ENCODE data around the gene MCHR1. TPM values are rescaled to one million over a fixed set of nuclear protein-coding genes. Genes with fewer than 3 reads are reported as not detected.
"Not testable (repeated sequence)": the region's sequence is repeated elsewhere in the genome, so short reads cannot be mapped to it uniquely, and the experiment has no call there.

MCHR1 gene
- polyA plus RNA-seq, 3 donors from 2014 or later = not detected

DNA sequence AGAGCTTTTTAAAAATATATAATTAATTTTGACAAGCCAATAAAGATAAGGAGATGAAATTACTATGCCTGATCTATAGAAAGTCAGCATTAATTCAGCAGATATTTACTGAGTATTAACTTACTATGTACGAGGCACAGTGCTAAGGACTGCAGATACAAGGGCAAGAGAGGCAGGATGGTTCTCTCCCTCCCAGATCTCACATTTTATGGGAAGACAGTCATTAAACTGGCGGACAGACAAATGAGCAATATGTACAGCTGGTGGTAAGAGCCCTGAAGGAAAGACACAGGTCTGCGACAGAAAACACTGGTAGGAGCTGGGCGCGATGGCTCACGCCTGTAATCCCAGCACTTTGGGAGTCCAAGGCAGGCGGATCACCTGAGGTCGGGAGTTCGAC, 36.8 kb downstream of the MCHR1 start:
- no peaks in the 10 kb centered on the region for H3K9me3 Mint-ChIP-seq
- H3K27me3 Mint-ChIP-seq (ENCODE audit: low read depth in 3 of 3) = peaks cover 8 to 12% (median 10%) of the 10 kb centered on the region in 3 donors
- no peak overlapping the region for H3K4me3 Mint-ChIP-seq
- H3K4me1 Mint-ChIP-seq = no peaks in the 10 kb centered on the region
- H3K36me3 Mint-ChIP-seq = no peaks in the 10 kb centered on the region
- no peak for DNase-seq
- no peak overlapping the region for H3K27ac Mint-ChIP-seq

DNA sequence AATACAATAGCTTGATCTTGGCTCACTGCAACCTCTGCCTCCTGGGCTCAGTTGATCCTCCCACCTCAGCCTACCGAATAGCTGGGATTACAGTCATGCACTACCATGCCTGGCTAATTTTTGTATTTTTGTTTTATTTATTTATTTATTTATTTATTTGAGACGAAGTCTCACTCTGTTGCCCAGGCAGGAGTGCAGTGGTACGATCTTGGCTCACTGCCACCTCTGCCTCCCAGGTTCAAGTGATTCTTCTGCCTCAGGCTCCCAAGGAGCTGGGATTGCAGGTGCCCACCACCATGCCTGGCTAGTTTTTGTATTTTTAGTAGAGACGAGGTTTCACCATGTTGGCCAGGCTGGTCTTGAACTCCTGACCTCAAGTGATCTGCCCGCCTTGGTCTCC, 38.4 kb downstream of the MCHR1 start:
- not testable (repeated sequence) for H3K36me3 Mint-ChIP-seq, H3K27ac Mint-ChIP-seq, H3K9me3 Mint-ChIP-seq, DNase-seq, H3K4me3 Mint-ChIP-seq, H3K4me1 Mint-ChIP-seq
- H3K27me3 Mint-ChIP-seq (ENCODE audit: low read depth in 3 of 3) = peaks cover 6 to 11% (median 11%) of the 10 kb centered on the region in 3 donors

DNA sequence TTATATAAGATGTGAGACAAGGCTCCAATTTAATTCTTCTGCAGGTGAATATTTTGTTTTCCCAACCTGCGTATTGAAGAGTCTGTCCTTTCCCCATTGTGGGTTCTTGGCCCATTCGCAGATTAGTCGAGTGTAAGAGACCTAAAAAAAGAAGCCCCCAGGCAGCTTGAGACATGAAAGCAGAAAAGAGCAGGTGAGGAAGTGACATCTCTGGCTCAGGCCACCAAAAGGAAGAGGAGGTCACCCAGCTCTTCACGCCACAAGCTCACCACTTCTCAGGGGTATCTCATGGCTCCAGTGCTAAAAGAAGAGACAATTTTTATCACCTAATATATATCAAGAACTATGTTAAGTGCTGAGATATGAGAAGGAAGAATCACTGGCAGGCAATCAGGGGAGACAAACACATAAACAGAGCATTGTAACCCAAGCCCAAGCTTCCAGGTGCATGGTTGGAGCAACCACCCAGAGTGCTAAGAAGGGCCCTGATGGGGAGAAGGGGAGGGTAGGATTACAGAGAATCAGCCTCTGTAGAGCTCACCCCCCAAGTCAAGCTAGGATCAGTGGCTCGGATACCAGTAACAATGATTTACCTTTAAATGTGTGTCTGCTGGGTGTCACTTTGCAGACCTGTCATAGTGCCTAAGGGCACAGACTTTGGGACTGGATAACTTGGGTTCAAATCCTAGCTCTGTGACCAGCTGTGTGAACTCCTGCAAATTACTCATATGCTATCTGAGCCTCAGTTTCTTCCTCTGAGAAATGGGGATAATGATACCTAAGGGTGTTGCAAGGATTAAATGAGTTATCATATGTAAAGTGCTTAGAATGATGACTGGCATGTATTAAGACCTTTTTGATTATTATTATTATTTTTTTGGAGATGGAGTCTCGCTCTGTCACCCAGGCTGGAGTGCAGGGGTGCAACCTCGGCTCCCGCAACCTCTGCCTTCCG, 39.2 kb downstream of the MCHR1 start:
- Mint-ChIP-seq H3K36me3 (no peaks in the 10 kb centered on the region), H3K27me3 (ENCODE audit: low read depth in 3 of 3) (peaks cover 2 to 14% (median 10%) of the 10 kb centered on the region in 3 donors), H3K9me3 (no peaks in the 10 kb centered on the region), H3K4me1 (no peaks in the 10 kb centered on the region), H3K4me3 (no peak overlapping the region), H3K27ac (no peak overlapping the region)
- DNase-seq = no peak

DNA sequence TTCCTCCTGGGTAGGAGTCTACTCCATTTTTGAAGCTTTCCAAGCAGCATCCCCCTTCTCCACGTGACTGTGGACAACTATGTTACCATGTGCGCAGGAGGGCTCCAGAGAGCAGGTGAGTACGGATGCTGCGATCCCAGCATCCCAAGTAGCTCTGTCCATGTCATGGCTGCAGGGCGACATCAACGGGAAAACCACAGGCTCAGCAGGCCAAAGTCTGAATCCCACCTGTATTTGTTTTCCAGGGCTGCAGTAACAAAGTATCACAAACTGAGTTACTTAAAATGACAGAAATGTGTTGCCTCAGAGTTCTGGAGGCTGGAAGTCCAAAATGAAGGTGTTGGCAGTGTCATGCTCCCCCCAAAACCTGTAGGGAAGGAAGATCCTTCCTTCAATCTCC, 40.3 kb downstream of the MCHR1 start:
- H3K27me3 Mint-ChIP-seq (ENCODE audit: low read depth in 3 of 3) = peaks cover 2 to 12% (median 8%) of the 10 kb centered on the region in 3 donors
- H3K36me3 Mint-ChIP-seq = no peaks in the 10 kb centered on the region
- H3K4me3 Mint-ChIP-seq = no peak overlapping the region
- no peaks in the 10 kb centered on the region for H3K4me1 Mint-ChIP-seq
- DNase-seq = no peak
- no peak overlapping the region for H3K27ac Mint-ChIP-seq
- no peaks in the 10 kb centered on the region for H3K9me3 Mint-ChIP-seq

DNA sequence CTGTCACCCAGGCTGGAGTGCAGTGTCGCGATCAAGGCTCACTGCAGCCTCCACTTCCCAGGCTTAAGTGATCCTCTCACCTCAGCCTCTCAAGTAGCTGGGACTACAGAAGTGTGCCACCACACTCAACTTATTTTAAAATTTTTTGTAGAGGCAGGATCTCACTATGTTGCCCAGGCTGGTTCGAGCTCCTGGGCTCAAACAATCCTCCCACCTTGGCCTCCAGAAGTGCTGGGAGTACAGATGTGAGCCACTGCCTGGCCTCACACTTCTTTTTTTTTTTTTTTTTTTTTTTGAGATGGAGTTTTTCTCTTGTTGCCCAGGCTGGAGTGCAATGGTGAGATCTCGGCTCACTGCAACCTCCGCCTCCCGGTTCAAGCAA, 40.9 kb downstream of the MCHR1 start:
- H3K36me3 Mint-ChIP-seq; DNase-seq; H3K27ac Mint-ChIP-seq; H3K4me1 Mint-ChIP-seq; H3K27me3 Mint-ChIP-seq (ENCODE audit: low read depth in 3 of 3); H3K9me3 Mint-ChIP-seq; H3K4me3 Mint-ChIP-seq: not testable (repeated sequence)

DNA sequence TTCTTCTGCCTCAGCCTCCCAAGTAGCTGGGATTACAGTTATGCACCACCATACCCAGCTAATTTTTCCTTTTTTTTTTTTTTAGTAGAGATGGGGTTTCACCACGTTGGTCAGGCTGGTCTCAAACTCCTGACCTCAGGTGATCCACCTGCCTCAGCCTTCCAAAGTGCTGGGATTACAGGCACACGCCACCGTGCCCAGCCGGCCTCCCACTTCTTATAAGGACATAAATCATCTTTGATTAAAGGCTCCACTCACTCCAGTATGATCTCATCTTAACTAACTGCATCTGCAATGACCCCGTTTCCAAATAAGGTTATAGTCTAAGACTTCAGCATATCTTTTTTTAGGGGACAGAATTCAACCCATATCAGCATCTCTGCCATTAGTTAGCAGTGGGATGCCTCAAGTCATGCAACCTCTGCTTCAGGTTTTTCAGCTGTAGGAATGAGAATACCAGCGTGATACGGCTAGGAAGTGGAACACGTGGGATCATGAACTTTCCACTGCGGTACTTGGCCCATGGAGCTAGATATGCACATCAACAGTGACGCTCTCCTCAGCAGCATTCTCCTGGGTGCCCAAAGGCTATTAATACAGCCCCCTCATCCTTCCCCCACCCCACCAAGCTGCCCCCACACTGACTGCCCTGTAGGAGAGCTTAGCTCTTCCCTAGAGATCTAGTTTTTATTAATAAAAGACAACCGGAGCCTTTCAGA, 41.4 kb downstream of the MCHR1 start:
- H3K4me1 Mint-ChIP-seq = no peaks in the 10 kb centered on the region
- H3K4me3 Mint-ChIP-seq = no peak overlapping the region
- peaks cover 0 to 9% (median 6%) of the 10 kb centered on the region in 3 donors for H3K27me3 Mint-ChIP-seq (ENCODE audit: low read depth in 3 of 3)
- H3K27ac Mint-ChIP-seq = no peak overlapping the region
- no peaks in the 10 kb centered on the region for H3K36me3 Mint-ChIP-seq
- DNase-seq = no peak
- H3K9me3 Mint-ChIP-seq = no peaks in the 10 kb centered on the region

DNA sequence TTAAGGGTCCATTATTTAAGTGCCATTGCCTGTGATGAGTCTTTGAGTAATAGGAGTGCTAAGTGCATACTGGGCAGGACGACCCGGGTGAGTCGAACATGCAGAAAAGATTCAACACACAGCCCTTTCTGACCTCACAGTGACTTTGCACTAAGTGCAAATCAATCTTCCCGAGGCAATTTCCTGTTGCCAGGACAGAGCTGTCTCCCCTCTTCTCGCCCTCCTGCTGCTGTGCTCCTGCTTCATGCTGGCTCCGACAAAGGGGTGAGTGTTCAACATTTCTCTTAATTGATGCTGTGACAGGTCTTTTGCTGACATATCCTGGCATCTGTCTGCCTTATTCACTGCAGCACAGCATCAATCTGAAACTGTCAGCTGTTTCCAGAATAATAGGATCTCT, 42.0 kb downstream of the MCHR1 start:
- no peaks in the 10 kb centered on the region for H3K4me1 Mint-ChIP-seq
- no peak overlapping the region for H3K27ac Mint-ChIP-seq
- H3K9me3 Mint-ChIP-seq = no peaks in the 10 kb centered on the region
- no peak overlapping the region for H3K4me3 Mint-ChIP-seq
- no peak for DNase-seq
- H3K27me3 Mint-ChIP-seq (ENCODE audit: low read depth in 3 of 3) = peaks cover 0 to 9% (median 6%) of the 10 kb centered on the region in 3 donors
- no peaks in the 10 kb centered on the region for H3K36me3 Mint-ChIP-seq

DNA sequence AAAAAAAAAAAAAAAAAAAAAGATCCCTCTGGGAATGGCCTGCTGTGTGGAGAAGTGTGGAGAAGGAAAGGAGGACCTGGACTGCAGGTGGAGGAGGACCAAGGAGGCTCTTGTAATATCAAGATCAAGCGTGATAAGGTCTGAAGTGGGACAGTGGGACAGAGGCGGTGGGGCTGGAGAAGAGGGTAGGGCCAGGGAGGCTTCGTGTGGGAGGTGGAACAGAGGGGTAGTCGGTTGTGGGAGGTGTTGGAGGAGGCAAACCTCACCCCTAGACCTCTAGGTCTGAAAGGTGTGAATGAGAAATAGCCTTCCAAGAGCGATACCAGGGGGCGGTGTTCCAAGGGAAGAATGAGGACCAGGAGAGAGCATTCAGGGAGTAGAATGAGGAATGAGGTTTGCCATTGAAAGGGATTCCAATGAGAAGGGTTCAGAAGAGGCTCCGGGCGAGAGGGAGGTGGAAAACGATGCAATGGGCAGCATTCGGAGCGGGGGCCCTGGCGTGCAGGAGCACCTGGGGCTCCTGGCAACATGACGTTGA, 44.2 kb downstream of the MCHR1 start:
- no peak overlapping the region for H3K27ac Mint-ChIP-seq
- peaks cover 0 to 6% of the 10 kb centered on the region in 2 donors for H3K4me1 Mint-ChIP-seq
- DNase-seq = no peak
- H3K4me3 Mint-ChIP-seq = no peak overlapping the region
- H3K36me3 Mint-ChIP-seq = no peaks in the 10 kb centered on the region
- H3K9me3 Mint-ChIP-seq = no peaks in the 10 kb centered on the region
- peaks cover 0 to 9% (median 5%) of the 10 kb centered on the region in 3 donors for H3K27me3 Mint-ChIP-seq (ENCODE audit: low read depth in 3 of 3)

DNA sequence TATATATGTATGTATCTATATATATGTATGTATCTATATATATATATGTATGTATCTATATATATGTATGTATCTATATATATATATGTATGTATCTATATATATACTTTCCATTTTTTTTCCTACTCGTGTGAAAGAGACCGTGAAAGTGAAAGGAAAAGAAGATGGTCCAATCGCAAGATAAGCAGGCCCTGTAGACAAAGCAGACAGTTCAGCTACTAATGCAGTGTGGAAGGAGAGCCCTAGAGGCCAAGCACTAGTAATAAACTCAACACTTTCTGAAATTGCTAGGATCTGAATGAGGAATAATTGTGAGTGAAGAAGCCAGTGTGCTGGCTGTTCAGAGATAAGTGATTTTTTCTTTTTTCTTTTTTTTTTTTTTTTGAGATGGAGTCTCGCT, 47.2 kb downstream of the MCHR1 start:
- H3K36me3 Mint-ChIP-seq = no peaks in the 10 kb centered on the region
- peak overlapping the region in 1 of 5 donors; percentile 3 for H3K4me3 Mint-ChIP-seq
- H3K27me3 Mint-ChIP-seq (ENCODE audit: low read depth in 3 of 3) = peaks cover 0 to 9% (median 0%) of the 10 kb centered on the region in 3 donors
- peaks cover 4 to 8% of the 10 kb centered on the region in 2 donors for H3K4me1 Mint-ChIP-seq
- DNase-seq = peak in 2 of 3 donors; percentile 4 to 15
- H3K27ac Mint-ChIP-seq = peak overlapping the region in 1 of 6 donors; percentile 75
- H3K9me3 Mint-ChIP-seq = no peaks in the 10 kb centered on the region

DNA sequence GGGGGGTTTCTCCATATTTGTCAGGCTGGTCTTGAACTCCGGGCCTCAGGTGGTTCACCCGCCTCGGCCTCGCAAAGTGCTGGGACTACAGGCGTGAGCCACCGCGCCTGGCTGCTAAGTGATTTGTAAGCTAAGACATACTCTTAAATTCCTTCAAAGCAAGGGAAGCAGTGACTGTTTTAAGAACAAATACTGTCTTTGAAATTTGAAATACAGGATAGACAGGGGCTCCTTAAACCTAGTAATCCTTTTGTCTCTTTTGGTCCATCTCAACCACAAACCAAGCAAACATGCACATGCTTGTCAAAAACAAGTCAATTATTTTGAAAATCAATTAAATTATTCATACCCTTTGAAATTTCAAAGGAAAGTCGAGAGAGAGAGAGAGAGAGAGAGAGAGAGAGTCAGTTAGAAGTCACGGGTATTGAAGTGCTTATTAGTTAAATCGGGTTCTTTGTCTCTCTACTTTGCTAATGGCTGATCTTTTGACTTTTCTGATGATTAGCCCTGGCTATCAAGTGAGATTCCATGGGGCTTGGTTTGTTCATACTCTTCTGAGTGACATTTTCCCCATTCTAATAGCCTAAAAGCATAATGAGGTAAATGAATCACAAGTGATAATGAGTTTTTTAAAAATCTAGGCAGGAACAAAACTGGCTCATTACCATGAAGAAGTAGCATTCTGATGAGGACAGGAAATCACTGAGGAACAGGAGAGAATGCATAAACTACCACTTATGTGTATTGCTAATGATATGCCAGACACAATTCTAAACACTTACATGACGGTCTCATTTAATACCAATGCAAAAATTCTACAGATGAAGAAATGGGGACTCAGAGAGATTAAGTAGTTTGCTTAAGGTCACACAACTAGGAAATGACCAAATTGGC, 48.0 kb downstream of the MCHR1 start:
- no peak for DNase-seq
- Mint-ChIP-seq H3K27me3 (ENCODE audit: low read depth in 3 of 3) (peaks cover 0 to 6% (median 0%) of the 10 kb centered on the region in 3 donors), H3K36me3 (no peaks in the 10 kb centered on the region), H3K27ac (no peak overlapping the region), H3K4me1 (peaks cover 6 to 11% of the 10 kb centered on the region in 2 donors), H3K4me3 (no peak overlapping the region), H3K9me3 (no peaks in the 10 kb centered on the region)

DNA sequence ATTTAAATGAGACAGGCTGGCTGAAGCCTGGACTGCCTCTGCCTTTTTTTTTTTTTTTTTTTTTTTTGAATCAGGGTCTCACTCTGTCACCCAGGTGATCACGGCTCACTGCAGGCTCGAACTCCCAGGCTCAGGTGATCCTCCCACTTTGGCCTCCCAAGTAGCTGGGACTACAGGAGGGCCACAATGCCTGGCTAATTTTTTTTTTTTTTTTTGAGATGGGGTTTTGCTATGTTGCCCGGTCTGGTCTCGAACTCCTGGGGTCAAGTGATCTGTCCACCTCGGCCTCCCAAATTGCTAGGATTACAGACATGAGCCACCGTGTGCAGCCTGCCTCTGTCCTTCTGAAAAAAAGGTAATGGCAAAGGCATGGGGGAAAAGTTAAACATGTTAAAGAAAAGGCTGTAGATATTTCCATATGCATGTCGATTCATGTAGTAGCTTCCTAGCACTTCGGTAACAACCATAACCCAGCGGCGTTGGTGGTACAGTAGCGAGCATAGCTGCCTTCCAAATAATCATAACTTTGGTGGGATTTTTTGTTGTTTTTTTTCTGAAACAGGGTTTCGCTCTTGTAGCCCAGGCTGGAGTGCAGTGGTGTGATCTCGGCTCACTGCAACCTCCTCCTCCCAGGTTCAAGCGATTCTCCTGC, 48.8 kb downstream of the MCHR1 start:
- Mint-ChIP-seq H3K27ac (no peak overlapping the region), H3K4me1 (peaks cover 6 to 11% of the 10 kb centered on the region in 2 donors), H3K4me3 (no peak overlapping the region), H3K9me3 (no peaks in the 10 kb centered on the region), H3K27me3 (ENCODE audit: low read depth in 3 of 3) (peaks cover 0 to 6% (median 0%) of the 10 kb centered on the region in 3 donors), H3K36me3 (no peaks in the 10 kb centered on the region)
- DNase-seq = no peak

DNA sequence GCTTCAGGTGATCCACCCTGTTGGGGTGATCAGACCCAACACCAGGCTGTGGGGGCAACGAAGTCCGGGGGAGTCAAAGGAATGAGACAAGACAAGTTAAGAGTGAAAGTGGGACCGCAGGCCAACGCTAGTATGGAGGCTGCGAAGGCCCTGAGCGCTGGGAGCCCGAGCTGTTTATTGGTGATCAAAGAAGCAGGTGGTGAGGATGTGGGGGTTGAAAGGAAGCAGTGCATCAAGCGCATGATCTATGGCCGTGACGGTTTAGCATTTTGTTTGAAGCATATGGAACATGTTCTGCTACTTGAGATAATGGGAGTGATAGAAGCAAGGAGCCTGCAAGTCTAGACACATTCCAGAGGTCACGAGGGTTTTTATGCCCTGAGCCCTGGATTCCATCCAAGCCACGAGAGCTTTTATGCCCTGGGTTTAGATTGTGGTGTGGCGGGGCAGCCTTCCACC, 49.5 kb downstream of the MCHR1 start:
- Mint-ChIP-seq H3K4me1 (peaks cover 6 to 11% of the 10 kb centered on the region in 2 donors), H3K27ac (peak overlapping the region in 1 of 6 donors; percentile 46), H3K27me3 (ENCODE audit: low read depth in 3 of 3) (peaks cover 0 to under 1% (median 0%) of the 10 kb centered on the region in 3 donors), H3K4me3 (no peak overlapping the region), H3K9me3 (no peaks in the 10 kb centered on the region), H3K36me3 (no peaks in the 10 kb centered on the region)
- no peak for DNase-seq

DNA sequence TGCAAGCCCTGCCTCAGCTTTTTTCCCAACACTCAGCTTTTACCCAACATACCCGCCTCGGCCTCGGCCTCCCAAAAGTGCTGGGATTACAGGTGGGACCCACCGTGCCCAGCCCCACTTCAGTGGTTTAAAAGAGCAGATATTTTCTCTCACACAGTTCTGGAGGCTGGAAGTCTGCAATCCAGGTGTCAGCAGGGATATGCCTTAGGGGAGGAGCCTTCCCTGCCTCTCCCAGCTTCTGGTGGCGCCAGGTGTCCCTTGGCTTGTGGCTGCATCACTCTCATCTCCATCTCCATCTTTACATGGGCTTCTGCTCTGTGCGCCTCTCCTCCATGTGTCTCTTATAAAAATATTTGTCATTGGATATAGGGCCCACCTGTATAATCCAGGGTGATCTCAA, 50.0 kb downstream of the MCHR1 start:
- H3K27ac Mint-ChIP-seq = no peak overlapping the region
- no peaks in the 10 kb centered on the region for H3K36me3 Mint-ChIP-seq
- H3K4me1 Mint-ChIP-seq = peaks cover 6 to 11% of the 10 kb centered on the region in 2 donors
- no peaks in the 10 kb centered on the region for H3K9me3 Mint-ChIP-seq
- H3K27me3 Mint-ChIP-seq (ENCODE audit: low read depth in 3 of 3) = no peaks in the 10 kb centered on the region
- H3K4me3 Mint-ChIP-seq = no peak overlapping the region
- DNase-seq = no peak
